Mononuclear cell (primary cell): ENCODE results near the gene TMCC1. TPM values are rescaled to one million over a fixed set of nuclear protein-coding genes. Genes with fewer than 3 reads are reported as not detected.
A peak's percentile ranks its signal among the peaks of the same experiment; 100 is the strongest.
"Not testable (repeated sequence)": the region's sequence is repeated elsewhere in the genome, so short reads cannot be mapped to it uniquely, and the experiment has no call there.

Experiments
- H3K27me3 ChIP-seq: 2 replicates; pipeline ENCODE4 v1.6.0; 2011; ENCODE audit warnings: low read length, control low read depth; ENCODE audit not compliant: insufficient read depth
- H3K4me1 ChIP-seq: 2 replicates; pipeline ENCODE4 v1.5.1; 2011; ENCODE audit warnings: mild to moderate bottlenecking, low read length, control low read depth; ENCODE audit not compliant: insufficient read depth
- H3K4me3 ChIP-seq: 2 replicates; pipeline ENCODE4 v1.5.1; 2011; ENCODE audit warnings: mild to moderate bottlenecking, low read length, moderate library complexity
- H3K9me3 ChIP-seq: 2 replicates; pipeline ENCODE4 v1.5.1; 2011; ENCODE audit warnings: low read depth, mild to moderate bottlenecking, control low read depth, low read length
- total RNA-seq: library from RNA; depleted of rRNA; stranded (reverse); fragments of >200 nt; gene quantifications from one replicate; pipeline ENCODE4 v1.2.3, GENCODE V29; 2012

TMCC1 gene
- total RNA-seq, 1 donor, result 17.1 TPM

DNA sequence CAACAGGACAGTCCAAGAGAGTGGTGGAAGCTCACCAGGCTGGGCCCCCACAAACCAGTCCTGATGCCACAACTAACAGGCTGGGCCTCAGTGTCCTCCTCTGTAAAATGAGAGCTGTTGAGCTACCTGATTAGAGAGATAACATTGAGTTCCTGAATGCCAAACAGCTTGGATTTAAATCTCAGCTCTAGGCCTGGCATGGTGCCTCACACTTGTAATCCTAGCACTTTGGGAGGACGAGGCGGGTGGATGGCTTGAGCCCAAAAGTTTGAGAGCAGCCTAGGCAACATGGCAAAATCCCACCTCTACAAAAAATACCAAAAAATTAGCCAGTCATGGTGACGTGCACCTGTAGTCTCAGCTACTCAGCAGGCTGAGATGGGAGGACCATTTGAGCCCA lies 20.1 kb upstream of the TMCC1 start:
- Histone ChIP-seq H3K4me3 (no peak overlapping the region), H3K27me3 (no peaks in the 10 kb centered on the region), H3K9me3 (peaks cover 16% of the 10 kb centered on the region), H3K4me1 (peaks cover 16% of the 10 kb centered on the region)

DNA sequence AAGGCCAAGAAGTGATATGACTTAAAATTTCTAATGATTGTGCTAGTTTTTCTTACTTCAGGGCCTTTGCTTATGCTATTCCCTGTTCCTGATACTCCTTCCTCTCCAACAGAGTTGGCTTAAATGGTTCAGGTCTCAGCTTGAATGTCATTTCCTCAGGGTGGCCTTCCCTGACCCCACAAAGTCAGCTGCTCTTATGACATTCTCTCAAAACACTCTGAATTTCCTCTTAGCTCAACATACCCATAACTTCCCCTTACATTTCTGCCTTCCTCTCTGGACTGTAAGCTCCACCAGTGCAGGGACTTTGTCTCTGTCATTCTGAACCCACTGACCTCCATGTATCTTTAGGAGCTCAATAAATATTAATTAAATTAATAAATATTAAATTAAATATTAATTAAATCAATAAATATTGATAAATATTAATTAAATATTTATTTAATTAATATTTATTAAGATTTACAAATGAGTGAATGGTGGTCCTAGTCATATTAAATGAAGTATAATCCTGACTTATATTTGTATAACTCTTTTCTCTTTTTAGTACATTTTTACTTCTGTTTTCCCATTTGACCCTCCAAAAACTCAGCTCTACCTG lies 17.9 kb upstream of the TMCC1 start:
- Histone ChIP-seq H3K4me3 (no peak overlapping the region), H3K9me3 (peaks cover 7% of the 10 kb centered on the region), H3K27me3 (no peaks in the 10 kb centered on the region), H3K4me1 (peaks cover 16% of the 10 kb centered on the region)

DNA sequence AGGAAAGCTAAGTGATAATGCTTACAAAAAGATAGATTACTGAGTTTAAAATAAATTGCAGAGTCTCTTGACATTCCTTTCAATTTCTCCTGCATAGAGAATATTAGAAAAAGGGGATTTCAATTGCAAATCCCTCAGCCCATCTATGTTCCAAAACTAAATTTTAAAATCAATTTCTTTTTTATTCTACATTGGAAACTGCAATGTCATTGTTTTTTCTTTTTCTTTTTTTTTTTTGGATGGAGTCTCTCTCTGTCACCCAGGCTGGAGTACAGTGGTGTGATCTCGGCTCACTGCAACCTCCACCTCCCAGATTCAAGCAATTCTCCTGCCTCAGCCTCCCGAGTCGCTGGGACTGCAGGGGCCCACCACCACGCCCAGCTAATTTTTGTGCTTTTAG lies 15.7 kb upstream of the TMCC1 start:
- Histone ChIP-seq H3K9me3 (peaks cover 25% of the 10 kb centered on the region), H3K4me1 (peaks cover 16% of the 10 kb centered on the region)
- not testable (repeated sequence) for H3K27me3 ChIP-seq, H3K4me3 ChIP-seq

DNA sequence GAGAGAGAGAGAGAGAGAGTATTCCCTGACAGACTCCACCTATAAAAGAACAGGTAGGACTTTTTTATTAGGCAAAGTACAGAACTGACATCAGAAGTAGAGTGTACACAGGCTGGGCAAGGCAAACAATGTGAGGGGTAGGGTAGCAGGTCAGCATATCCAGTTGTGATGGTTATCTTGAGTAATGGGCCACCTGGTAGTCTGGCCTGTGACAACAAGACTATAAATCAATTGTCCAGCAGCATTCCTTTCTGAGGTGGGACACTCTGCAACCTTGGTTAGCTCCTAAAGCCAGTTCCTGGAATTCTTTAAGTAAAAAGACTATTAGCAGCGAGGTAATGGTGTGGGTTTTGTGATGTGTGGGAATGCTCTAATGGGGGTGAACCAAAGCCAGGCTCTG lies 14.9 kb upstream of the TMCC1 start:
- no peaks in the 10 kb centered on the region for H3K27me3 ChIP-seq

DNA sequence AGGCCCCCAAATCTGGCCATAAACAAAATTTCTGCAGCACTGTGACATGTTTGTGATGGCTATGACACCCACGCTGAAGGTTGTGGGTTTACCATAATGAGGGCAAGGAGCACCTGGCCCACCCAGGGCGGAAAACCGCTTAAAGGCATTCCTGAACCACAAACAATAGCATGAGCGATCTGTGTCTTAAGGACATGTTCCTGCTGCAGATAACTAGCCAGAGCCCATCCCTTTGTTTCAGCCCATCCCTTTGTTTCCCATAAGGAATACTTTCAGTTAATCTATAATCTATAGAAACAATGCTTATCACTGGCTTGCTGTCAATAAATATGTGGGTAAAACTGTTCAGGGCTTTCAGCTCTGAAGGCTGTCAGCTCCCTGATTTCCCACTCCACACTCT lies 7.8 kb upstream of the TMCC1 start:
- peaks cover 17% of the 10 kb centered on the region for H3K9me3 ChIP-seq
- not testable (repeated sequence) for H3K4me3 ChIP-seq, H3K27me3 ChIP-seq, H3K4me1 ChIP-seq

More for the DNA sequence above, 14.9 kb upstream of the TMCC1 start:
- no peak overlapping the region for H3K4me3 ChIP-seq
- peaks cover 25% of the 10 kb centered on the region for H3K9me3 ChIP-seq
- peaks cover 16% of the 10 kb centered on the region for H3K4me1 ChIP-seq

DNA sequence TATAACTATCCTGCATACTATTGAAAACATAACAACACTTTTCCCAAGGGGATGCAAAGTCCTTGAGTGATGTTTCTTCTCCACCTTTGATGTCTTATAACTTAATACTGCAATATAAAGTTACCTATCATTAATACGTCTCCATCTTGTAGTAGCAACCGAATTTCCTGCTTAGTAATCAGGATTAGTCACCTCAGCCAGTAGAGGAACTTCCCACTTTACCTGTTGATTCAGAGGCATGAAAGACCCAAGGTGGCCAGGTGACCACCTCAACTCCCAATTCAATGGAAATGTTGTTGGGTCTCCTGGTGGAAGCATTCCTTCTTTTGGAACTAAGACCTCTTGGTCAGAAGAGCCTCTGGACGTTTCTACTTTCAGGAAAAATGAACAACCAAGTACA lies 3.5 kb upstream of the TMCC1 start:
- Histone ChIP-seq H3K9me3 (no peaks in the 10 kb centered on the region), H3K4me3 (no peak overlapping the region), H3K27me3 (no peaks in the 10 kb centered on the region), H3K4me1 (peaks cover 18% of the 10 kb centered on the region)

DNA sequence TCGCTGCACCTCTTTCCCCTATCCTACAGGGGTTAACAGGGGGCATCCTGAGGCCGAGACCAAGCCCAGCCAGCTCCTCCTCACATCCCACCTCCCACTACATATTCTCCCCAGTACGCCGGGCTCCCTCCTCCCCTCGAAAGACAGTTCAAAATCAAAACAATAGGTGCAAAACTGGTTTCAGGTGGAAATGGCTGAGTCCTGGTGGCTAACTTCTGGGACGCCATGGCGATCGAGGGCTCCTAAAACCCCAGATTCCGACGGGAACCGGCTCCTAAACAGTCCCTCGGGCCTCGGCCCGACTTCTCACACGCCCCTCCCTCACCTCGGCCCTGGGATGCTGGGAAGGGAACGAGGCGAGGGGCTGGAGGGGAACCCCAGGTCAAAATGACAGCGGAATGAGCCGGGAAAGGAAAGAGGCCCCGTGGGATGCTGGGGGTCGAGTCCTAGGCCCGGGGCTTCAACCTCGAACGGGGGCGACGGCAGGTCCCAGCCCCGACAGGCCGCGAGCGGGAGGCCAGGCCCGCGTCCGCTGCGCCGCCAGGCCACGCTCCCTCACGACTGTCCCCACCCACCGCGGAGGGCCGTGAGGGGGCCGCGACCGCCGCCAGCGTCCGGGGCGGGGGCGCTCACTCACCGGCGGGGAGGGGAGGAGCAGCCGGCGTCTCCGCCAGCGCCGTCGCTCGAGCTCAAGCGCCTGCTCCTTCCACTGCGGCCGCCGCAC lies 492 bp downstream of the TMCC1 start:
- Histone ChIP-seq H3K9me3 (no peaks in the 10 kb centered on the region), H3K27me3 (no peaks in the 10 kb centered on the region), H3K4me3 (peak overlapping the region; percentile 87), H3K4me1 (peaks cover 44% of the 10 kb centered on the region)

DNA sequence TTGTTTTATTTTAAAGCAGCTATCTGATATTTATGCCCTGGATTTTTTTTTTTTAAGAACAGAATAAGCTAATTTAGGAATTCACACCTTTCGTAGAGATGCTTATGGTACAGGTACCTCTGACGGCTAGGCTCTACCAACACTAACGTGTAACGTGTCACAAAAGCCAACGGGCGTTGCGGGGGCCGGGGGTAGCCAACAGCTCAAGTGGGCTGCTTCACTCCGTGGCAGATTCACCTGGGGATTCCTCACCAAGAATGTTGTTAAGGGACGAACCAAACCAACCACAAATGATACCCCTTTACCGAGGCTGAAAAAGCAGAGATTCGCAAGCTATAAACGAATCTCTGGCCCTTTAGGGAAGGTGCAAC lies 1.0 kb downstream of the TMCC1 start:
- H3K4me3 ChIP-seq, result peak overlapping the region; percentile 87
- H3K4me1 ChIP-seq, result peaks cover 44% of the 10 kb centered on the region
- H3K27me3 ChIP-seq, result no peaks in the 10 kb centered on the region
- no peaks in the 10 kb centered on the region for H3K9me3 ChIP-seq

DNA sequence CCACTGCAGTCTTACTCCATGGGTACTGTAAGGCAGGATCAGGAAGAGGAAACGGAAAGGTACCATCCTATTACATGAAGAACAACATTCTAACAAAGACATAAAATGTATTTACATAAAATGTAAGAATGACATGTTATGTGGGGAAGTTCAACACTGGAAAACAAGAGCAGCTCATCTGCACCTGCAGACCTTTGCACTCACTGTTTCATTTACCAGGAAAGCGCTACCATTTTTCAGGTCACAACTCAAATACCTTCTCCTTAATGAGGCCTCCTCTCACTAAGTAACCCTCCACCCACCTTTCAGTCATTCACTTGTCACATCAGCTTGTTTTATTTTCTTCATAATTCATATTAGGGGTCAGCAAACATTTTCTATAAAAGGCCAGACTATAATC lies 2.6 kb downstream of the TMCC1 start:
- no peaks in the 10 kb centered on the region for H3K9me3 ChIP-seq
- no peaks in the 10 kb centered on the region for H3K27me3 ChIP-seq
- peaks cover 44% of the 10 kb centered on the region for H3K4me1 ChIP-seq
- H3K4me3 ChIP-seq, result no peak overlapping the region

DNA sequence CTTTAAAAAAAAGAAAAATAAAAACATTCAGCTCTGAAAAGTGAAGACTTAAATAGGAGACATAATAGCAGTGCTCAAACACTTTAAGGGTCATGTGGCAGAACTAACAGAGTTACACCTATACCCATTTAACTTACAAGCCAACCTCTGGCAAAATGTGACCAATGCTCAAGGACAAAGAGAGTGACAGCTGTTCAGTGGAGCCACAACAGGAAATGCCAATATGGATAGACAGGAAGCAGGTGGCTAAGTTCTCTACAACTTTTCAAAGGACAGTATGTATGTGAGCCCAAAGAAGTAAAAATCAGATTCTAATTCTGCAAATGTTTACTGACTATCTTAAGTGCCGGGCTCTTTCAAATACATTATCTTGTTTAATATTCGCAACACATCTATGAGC lies 3.4 kb downstream of the TMCC1 start:
- Histone ChIP-seq H3K4me1 (peaks cover 44% of the 10 kb centered on the region), H3K4me3 (no peak overlapping the region), H3K27me3 (no peaks in the 10 kb centered on the region), H3K9me3 (no peaks in the 10 kb centered on the region)

DNA sequence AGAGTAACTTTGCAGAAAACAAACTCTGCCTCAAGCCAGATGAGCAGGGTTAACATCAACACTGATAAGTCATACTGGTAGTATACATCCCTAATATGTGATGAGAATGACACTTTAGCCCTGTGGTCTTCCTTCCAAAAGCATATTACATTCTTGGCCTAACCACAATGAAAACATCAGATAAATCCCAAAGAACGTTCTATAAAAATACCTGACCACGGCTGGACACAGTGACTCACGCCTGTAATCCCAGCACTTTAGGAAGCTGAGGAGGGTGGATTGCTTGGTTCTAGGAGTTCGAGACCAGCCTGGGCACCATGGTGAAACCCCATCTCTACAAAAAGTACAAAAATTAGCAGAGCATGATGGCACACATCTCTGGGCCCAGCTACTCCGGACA lies 4.7 kb downstream of the TMCC1 start:
- H3K4me3 ChIP-seq, result no peak overlapping the region
- peaks cover 37% of the 10 kb centered on the region for H3K4me1 ChIP-seq

DNA sequence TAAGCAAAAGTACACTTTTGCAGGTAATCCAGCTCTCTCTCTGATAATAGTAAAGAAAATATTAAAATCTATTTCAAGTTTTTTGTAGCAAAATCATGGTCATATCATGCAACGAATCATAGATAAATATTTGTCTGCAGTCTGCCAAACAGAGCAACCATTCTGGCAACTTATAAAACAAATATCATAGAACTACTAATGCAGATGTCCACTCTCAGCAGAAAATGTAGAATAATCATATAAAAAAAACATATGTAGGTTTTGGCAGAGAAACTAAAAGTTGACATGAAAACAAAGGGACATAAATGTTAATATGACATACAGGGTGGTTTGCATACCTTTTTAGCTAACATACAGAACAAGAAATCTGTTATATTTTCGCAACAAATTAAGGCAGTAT lies 12.2 kb downstream of the TMCC1 start:
- H3K9me3 ChIP-seq, result no peaks in the 10 kb centered on the region
- no peaks in the 10 kb centered on the region for H3K4me1 ChIP-seq
- H3K27me3 ChIP-seq, result no peaks in the 10 kb centered on the region
- no peak overlapping the region for H3K4me3 ChIP-seq

More for the DNA sequence above, 4.7 kb downstream of the TMCC1 start:
- Histone ChIP-seq H3K9me3 (no peaks in the 10 kb centered on the region), H3K27me3 (no peaks in the 10 kb centered on the region)

DNA sequence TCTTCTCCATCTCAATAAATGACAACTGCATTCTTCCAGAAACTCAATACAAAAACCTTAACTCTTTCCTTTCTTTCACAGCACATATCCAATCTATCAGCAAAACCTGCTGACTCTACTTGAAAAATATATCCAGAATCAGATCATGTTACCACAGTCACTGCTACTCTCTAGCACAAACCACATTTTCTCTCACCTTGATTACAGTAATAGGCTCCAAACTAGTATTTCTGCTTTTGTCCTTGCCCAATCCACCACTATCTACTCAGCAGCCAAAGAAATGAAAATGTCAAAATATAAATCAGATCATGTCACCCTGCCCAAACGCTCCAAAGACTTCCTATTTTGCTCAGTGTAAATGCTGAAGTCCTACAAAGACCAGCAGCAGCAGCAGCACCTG lies 15.2 kb downstream of the TMCC1 start:
- no peaks in the 10 kb centered on the region for H3K4me1 ChIP-seq
- H3K27me3 ChIP-seq, result no peaks in the 10 kb centered on the region
- no peaks in the 10 kb centered on the region for H3K9me3 ChIP-seq
- no peak overlapping the region for H3K4me3 ChIP-seq

DNA sequence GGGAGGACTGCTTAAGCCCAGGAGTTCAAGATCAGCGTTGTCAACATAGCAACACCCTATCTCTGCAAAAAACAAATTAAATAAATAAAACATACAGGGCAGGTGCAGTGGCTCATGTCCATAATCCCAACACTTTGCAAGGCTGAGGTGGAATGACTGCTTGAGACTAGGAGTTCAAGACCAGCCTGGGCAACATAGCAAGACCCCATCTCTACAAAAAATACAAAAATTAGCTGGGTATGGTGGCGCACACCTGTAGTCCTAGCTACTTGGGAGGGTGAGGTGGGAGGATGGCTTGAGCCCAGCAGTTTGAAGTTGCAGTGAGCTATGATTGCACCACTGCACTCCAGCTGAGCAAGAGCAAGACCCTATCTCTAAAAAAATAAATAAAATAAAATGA lies 19.0 kb downstream of the TMCC1 start:
- not testable (repeated sequence) for H3K27me3 ChIP-seq, H3K4me1 ChIP-seq, H3K4me3 ChIP-seq, H3K9me3 ChIP-seq

DNA sequence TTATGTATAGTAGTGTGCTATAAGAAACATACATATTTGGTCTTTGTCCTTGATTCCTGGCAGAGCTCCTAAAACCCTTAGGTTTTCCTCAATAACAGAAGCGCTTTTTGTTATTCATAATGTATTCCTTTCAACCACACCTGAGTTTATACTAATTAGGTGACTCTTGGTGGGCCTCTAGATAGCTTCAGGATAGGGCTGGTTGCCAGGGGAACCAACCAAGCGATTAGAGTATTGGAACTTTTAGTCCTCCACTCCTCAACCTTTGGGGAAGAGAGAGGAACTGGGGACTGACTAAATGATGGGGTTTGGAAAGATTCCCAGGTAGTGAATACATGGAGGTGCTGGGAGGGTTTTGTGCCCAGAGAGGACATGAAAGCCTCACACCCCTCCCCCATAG lies 24.6 kb downstream of the TMCC1 start:
- Histone ChIP-seq H3K4me1 (no peaks in the 10 kb centered on the region), H3K27me3 (no peaks in the 10 kb centered on the region), H3K4me3 (no peak overlapping the region), H3K9me3 (no peaks in the 10 kb centered on the region)

DNA sequence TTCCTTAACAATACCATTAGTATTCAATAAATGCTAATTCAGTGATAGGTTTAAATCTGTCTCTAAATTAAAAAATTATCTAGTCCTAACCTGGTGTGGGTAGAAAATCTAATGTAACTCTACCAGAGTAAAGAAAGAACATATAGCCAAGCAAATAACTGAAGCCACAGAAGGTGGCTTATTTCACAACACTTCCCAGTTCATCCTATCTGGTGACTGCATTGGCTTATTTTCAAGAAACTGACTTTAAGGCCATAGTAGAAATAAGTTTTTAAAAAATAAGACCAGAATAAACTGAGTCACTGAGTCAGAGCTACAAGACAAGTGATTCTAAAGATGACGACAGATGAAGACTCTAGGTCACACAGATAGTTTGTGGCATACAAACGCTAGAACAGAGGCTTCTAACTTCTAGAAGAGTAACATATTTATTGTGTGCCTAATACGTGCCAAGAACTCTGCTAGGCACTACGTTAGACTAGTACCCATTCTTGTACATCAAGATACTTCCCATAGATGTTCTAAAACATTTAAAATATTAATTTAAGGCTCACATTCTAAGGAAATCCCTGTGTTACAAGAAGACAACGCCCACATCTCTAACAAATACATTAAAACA lies 25.9 kb downstream of the TMCC1 start:
- Histone ChIP-seq H3K4me3 (no peak overlapping the region), H3K9me3 (no peaks in the 10 kb centered on the region)

More for the DNA sequence above, 25.9 kb downstream of the TMCC1 start:
- H3K27me3 ChIP-seq, result no peaks in the 10 kb centered on the region
- H3K4me1 ChIP-seq, result no peaks in the 10 kb centered on the region
